Tibial artery (tissue), 4 donors: ENCODE results near the gene PRR5L.
"Not testable (repeated sequence)": the region's sequence is repeated elsewhere in the genome, so short reads cannot be mapped to it uniquely, and the experiment has no call there.

Source experiments
- DNase-seq, 2 donors: peaks; one replicate each; pipeline ENCODE4 v3.0.0-alpha.2; 2019
- H3K27ac ChIP-seq, 2 donors: fragments of 200-600 bp; sonication (generic) in 1 of 2; 1 replicate in 1 of 2; 2 replicates in 1 of 2; pipeline ENCODE4 v1.5.1; 2018 to 2019; ENCODE audit warnings: mild to moderate bottlenecking in 1 of 2
- H3K27me3 ChIP-seq, 2 donors: fragments of 200-600 bp; sonication (generic) in 1 of 2; one replicate each; pipeline versions ENCODE4 v1.5.1 to v1.6.0; 2016 to 2019
- H3K36me3 ChIP-seq, 3 donors: fragments of 200-600 bp; sonication (generic) in 2 of 3; one replicate each; pipeline ENCODE4 v1.5.1; 2016 to 2019; ENCODE audit warnings: mild to moderate bottlenecking in 2 of 3
- H3K4me1 ChIP-seq, 4 donors: fragments of 200-600 bp; sonication (generic) in 2 of 4; 1 replicate in 3 of 4; 2 replicates in 1 of 4; pipeline ENCODE4 v1.5.1; 2016 to 2019
- H3K4me3 ChIP-seq, 2 donors: fragments of 200-600 bp; sonication (generic) in 1 of 2; 1 replicate in 1 of 2; 2 replicates in 1 of 2; pipeline ENCODE4 v1.5.1; 2018 to 2019; ENCODE audit warnings: mild to moderate bottlenecking in 2 of 2
- H3K9me3 ChIP-seq, 3 donors: fragments of 200-600 bp; sonication (generic) in 1 of 3; one replicate each; pipeline ENCODE4 v1.5.1; 2016 to 2019
- CTCF ChIP-seq, 2 experiments: fragments of 200-600 bp in 1 of 2; fragments of 450-650 bp in 1 of 2; IDR thresholded peaks; one replicate each; pipeline ENCODE4 v1.5.1; 2017 to 2019; ENCODE audit warnings: antibody characterized with exemption in 2 of 2, mild to moderate bottlenecking in 1 of 2, moderate library complexity in 1 of 2
- intact Hi-C: fragments of 100-400 bp; cut with DNase I; formaldehyde crosslinking; loops from one replicate; pipeline ENCODE4 v1.15.0; 2023; ENCODE audit warnings: low total_unique reads

PRR5L gene

GRCh38 chr11:36469881-36470802, 174.1 kb downstream of the PRR5L start:
- Histone ChIP-seq H3K27me3 (no peaks in the 10 kb centered on the region), H3K4me1 (peaks cover 0 to 19% (median 11%) of the 10 kb centered on the region in 4 donors), H3K4me3 (no peak overlapping the region), H3K27ac (peak overlapping the region in 1 of 2 donors; percentile 7), H3K9me3 (no peaks in the 10 kb centered on the region), H3K36me3 (no peaks in the 10 kb centered on the region)
- no peak for DNase-seq
- TF ChIP-seq CTCF (IDR thresholded peaks at IDR 0.05): no peak
- intact Hi-C loops: no loop called here

- TF ChIP-seq CTCF (IDR thresholded peaks at IDR 0.05): no peak
- H3K9me3 ChIP-seq: no peaks in the 10 kb centered on the region
- no peak overlapping the region for H3K27ac ChIP-seq
- H3K36me3 ChIP-seq: no peaks in the 10 kb centered on the region
- intact Hi-C loops: no loop called here
- H3K27me3 ChIP-seq: no peaks in the 10 kb centered on the region
- no peak overlapping the region for H3K4me3 ChIP-seq
- DNase-seq: no peak
- peaks cover 0 to 19% (median 11%) of the 10 kb centered on the region in 4 donors for H3K4me1 ChIP-seq
Observed at GRCh38 chr11:36471577-36471976, 175.5 kb downstream of the PRR5L start.

DNA sequence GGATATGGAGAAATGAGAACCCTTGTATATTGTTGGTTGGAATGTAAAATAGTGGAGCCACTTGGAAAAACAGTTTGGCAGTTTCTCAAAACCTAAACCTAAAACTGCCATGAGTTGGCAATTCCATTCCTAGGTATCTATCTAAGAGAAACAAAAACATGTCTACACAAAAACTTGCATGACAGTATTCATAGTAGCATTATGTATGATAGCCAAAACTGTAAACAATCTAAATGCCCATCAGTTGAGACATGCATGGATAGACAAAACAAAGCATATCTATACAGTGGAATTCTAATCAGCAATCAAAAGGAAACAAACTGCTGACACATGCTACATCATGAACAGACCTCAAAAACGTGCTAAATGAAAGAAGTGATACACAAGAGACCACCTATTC, 179.1 kb downstream of the PRR5L start:
- no peak for DNase-seq
- Histone ChIP-seq H3K36me3 (no peaks in the 10 kb centered on the region), H3K4me3 (no peak overlapping the region), H3K4me1 (peaks cover 0 to 8% (median 6%) of the 10 kb centered on the region in 4 donors), H3K27me3 (no peaks in the 10 kb centered on the region), H3K27ac (no peak overlapping the region), H3K9me3 (no peaks in the 10 kb centered on the region)
- TF ChIP-seq CTCF (IDR thresholded peaks at IDR 0.05): no peak
- intact Hi-C loops: loop anchor here (5.0 kb wide), 1 partner anchor 168 kb away; no protein-coding TSS in a partner anchor

- no peaks in the 10 kb centered on the region for H3K27me3 ChIP-seq
- intact Hi-C loops: loop anchor here (5.0 kb wide), 1 partner anchor 172 kb away; no protein-coding TSS in a partner anchor
- peak; percentile 37 to 57 for TF ChIP-seq CTCF (IDR thresholded peaks at IDR 0.05)
- no peak overlapping the region for H3K27ac ChIP-seq
- DNase-seq: no peak
- H3K36me3 ChIP-seq: peaks cover 0 to 8% (median 0%) of the 10 kb centered on the region in 3 donors
- no peaks in the 10 kb centered on the region for H3K4me1 ChIP-seq
- H3K4me3 ChIP-seq: no peak overlapping the region
- H3K9me3 ChIP-seq: no peaks in the 10 kb centered on the region
Observed at GRCh38 chr11:36478700-36479329, 182.7 kb downstream of the PRR5L start.

DNA sequence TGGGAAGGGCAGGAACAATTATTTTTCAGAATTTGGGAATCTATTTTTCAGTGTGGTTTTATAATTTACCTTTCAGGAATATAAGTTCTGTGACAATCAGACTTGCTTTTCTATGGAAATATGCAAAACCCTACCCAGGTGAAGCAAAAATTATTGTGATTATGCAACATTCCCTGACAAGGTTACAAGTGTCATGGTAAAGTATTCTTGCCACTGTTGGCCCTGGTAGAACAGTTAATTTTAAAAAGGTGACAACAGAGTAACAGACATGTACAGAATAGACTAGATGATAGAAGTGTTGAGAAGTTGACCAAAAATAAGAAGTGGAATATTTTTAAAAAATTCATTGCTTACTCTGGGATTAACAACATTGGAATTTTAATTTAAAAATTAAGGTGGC, 184.7 kb downstream of the PRR5L start:
- Histone ChIP-seq H3K27ac (no peak overlapping the region), H3K27me3 (no peaks in the 10 kb centered on the region), H3K36me3 (peaks cover 5 to 28% (median 7%) of the 10 kb centered on the region in 3 donors), H3K4me3 (no peak overlapping the region), H3K4me1 (no peaks in the 10 kb centered on the region), H3K9me3 (no peaks in the 10 kb centered on the region)
- DNase-seq: no peak
- TF ChIP-seq CTCF (IDR thresholded peaks at IDR 0.05): no peak
- intact Hi-C loops: loop anchor here (10.0 kb wide), 1 partner anchor 866 kb away; the partner anchor contains the start of gene FJX1

DNA sequence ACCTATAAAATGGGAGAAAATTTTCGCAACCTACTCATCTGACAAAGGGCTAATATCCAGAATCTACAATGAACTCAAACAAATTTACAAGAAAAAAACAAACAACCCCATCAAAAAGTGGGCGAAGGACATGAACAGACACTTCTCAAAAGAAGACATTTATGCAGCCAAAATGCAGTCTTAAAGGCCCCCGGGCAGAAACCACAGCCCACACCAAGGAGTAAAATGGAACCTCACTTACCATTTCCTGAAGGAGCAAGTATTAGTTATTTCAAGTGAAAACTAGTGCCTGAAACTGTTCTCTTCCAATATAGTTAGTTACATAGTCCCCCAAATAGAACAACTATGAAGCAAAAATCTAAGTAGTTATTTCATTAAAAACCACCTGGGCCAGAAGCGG, 187.0 kb downstream of the PRR5L start:
- H3K4me3 ChIP-seq, H3K9me3 ChIP-seq, H3K27me3 ChIP-seq, H3K4me1 ChIP-seq, DNase-seq, H3K27ac ChIP-seq: not testable (repeated sequence)
- intact Hi-C loops: loop anchor here (10.0 kb wide), 1 partner anchor 868 kb away; the partner anchor contains the start of gene FJX1
- H3K36me3 ChIP-seq: peaks cover 13 to 49% (median 19%) of the 10 kb centered on the region in 3 donors
